Panc1 (cell line): ENCODE data around the gene FAM24A. TPM values are rescaled to one million over a fixed set of nuclear protein-coding genes. Genes with fewer than 3 reads are reported as not detected.

Experiments used
- ATAC-seq: fragments of 200-7000 bp; cut with Tn5 transposase; 2 replicates; pipeline ENCODE4 v1.9.1; 2020; ENCODE audit warnings: mild to moderate bottlenecking, moderate library complexity
- BruUV-seq: library from RNA; stranded (reverse); fragments of 400-500 nt; replicated peaks from 2 replicates; lab custom pipeline; 2021; lab: Mats Ljungman, UMichigan
- CTCF ChIA-PET: fragments of 300-600 bp; sonication (Branson Sonifier 250); formaldehyde crosslinking; loops from one replicate; lab custom pipeline; 2022; ENCODE audit warnings: antibody characterized with exemption; lab: Charles Lee
- POLR2A ChIA-PET: fragments of 300-600 bp; sonication (Branson Sonifier 250); formaldehyde crosslinking; loops from one replicate; lab custom pipeline; 2022; ENCODE audit warnings: antibody characterized with exemption; lab: Charles Lee
- DNase-seq: peaks from one replicate; pipeline ENCODE4 v3.0.0-alpha.2; 2010; ENCODE audit warnings: low read depth, low spot score
- H3K27ac ChIP-seq: 2 replicates; pipeline ENCODE4 v1.5.1; 2011; ENCODE audit warnings: mild to moderate bottlenecking, low read length, inconsistent platforms
- H3K27me3 ChIP-seq: fragments of 200-500 bp; sonication (Bioruptor generic); 2 replicates; pipeline ENCODE4 v1.6.0; 2014; ENCODE audit warnings: low read length, inconsistent platforms; ENCODE audit not compliant: control insufficient read depth, insufficient read depth
- H3K36me3 ChIP-seq: fragments of 200-500 bp; sonication (Bioruptor generic); 2 replicates; pipeline ENCODE4 v1.5.1; 2014; ENCODE audit warnings: inconsistent platforms, mild to moderate bottlenecking, low read length, moderate library complexity; ENCODE audit not compliant: control insufficient read depth, insufficient read depth
- H3K4me1 ChIP-seq: 2 replicates; pipeline ENCODE4 v1.5.1; 2011; ENCODE audit warnings: inconsistent platforms, mild to moderate bottlenecking, low read length, moderate library complexity; ENCODE audit not compliant: control insufficient read depth, insufficient read depth
- H3K4me3 ChIP-seq, 2 experiments: 2 replicates each; pipeline ENCODE4 v1.5.1; 2011 to 2012; ENCODE audit warnings: low read depth in 2 of 2, low read length in 2 of 2, mild to moderate bottlenecking in 2 of 2, inconsistent platforms in 1 of 2, moderate library complexity in 1 of 2
- H3K9me3 ChIP-seq: fragments of 200-500 bp; sonication (Bioruptor generic); 2 replicates; pipeline ENCODE4 v1.5.1; 2014; ENCODE audit warnings: low read depth, mild to moderate bottlenecking, inconsistent platforms, low read length, moderate library complexity; ENCODE audit not compliant: control insufficient read depth, insufficient read depth
- CTCF ChIP-seq: fragments of 450-650 bp; IDR thresholded peaks from 2 replicates; pipeline ENCODE4 v1.5.1; 2017; ENCODE audit warnings: mild to moderate bottlenecking
- POLR2AphosphoS5 ChIP-seq: IDR thresholded peaks from 2 replicates; pipeline ENCODE4 v1.6.1; 2012; ENCODE audit warnings: mild to moderate bottlenecking, low read depth, low read length, moderate library complexity
- SIN3A ChIP-seq: IDR thresholded peaks from 2 replicates; pipeline ENCODE4 v1.6.1; 2012; ENCODE audit warnings: low read depth, mild to moderate bottlenecking, low read length, moderate library complexity, borderline replicate concordance; ENCODE audit not compliant: insufficient read depth
- TCF7L2 ChIP-seq: IDR thresholded peaks from 2 replicates; pipeline ENCODE4 v1.6.1; 2011; ENCODE audit warnings: mild to moderate bottlenecking, low read depth, low read length, inconsistent platforms
- in situ Hi-C: cut with HindIII; loops from 2 replicates; pipeline ENCODE4 v1.10.0; 2016; ENCODE audit warnings: low sequenced_read_pairs, low pct_unique_long_range_greater_than_20kb
- intact Hi-C: fragments of 100-400 bp; cut with micrococcal nuclease; formaldehyde crosslinking; loops from one replicate; pipeline ENCODE4 v1.10.0; 2022; ENCODE audit not compliant: unreplicated experiment
- total RNA-seq: library from RNA; stranded (reverse); gene quantifications from one replicate; pipeline ENCODE4 v1.2.1, GENCODE V29; 2021; ENCODE audit not compliant: unreplicated experiment
- TF ChIP-seq, protein P1 (sequence below), 2 experiments: IDR thresholded peaks; 2 replicates each; pipeline ENCODE4 v1.6.1; 2011 to 2012; ENCODE audit warnings: low read depth in 2 of 2, control low read depth in 1 of 2, low read length in 1 of 2, mild to moderate bottlenecking in 1 of 2, moderate library complexity in 1 of 2; ENCODE audit not compliant: insufficient read depth in 1 of 2

The FAM24A gene
- total RNA-seq, 1 experiment from 2014 or later: not detected

- intact Hi-C loops (no loop called here), in situ Hi-C loops (no loop called here)
- Histone ChIP-seq H3K4me3 (no peak overlapping the region), H3K4me1 (peaks cover 21% of the 10 kb centered on the region), H3K36me3 (peaks cover 4% of the 10 kb centered on the region; the same call in 1 of the 2 replicates), H3K9me3 (peaks cover 25% of the 10 kb centered on the region), H3K27me3 (no peaks in the 10 kb centered on the region), H3K27ac (no peak overlapping the region; the same call in 1 of the 2 replicates)
- TF ChIP-seq POLR2AphosphoS5 (no peak), TCF7L2 (no peak)
- ATAC-seq: no peak
- ChIA-PET POLR2A (no interaction called here), CTCF (no interaction called here)
- no TSS peak for BruUV-seq
- no peak for DNase-seq
Observed at GRCh38 chr10:122875843-122876466, 34.5 kb upstream of the FAM24A start.

DNA sequence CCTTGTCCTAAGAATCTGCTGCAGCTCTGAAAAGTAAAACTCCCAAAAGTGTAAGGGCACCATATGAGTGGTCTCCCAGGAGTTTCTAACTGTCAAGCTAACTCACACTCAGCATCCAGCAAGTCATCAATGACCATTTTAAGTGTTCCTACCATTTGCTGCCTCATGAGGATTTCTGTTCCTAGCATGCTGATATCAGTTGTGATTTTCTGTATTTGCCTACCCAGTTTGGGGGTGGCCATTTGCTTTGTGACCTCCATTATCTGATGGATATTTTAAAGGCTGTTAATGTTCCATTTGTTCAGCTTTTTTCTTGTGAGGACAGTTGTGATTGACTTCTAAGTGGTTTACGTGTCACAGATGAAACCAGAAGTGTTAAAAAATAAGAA is 33.9 kb upstream of the FAM24A start:
- POLR2A ChIA-PET: no interaction called here
- intact Hi-C loops: no loop called here

More for the DNA sequence above, 33.9 kb upstream of the FAM24A start:
- H3K27ac ChIP-seq: no peak overlapping the region; the same call in 1 of the 2 replicates
- TF ChIP-seq TCF7L2 (no peak), CTCF (no peak), SIN3A (no peak), POLR2AphosphoS5 (no peak)
- TF ChIP-seq, protein P1, sequence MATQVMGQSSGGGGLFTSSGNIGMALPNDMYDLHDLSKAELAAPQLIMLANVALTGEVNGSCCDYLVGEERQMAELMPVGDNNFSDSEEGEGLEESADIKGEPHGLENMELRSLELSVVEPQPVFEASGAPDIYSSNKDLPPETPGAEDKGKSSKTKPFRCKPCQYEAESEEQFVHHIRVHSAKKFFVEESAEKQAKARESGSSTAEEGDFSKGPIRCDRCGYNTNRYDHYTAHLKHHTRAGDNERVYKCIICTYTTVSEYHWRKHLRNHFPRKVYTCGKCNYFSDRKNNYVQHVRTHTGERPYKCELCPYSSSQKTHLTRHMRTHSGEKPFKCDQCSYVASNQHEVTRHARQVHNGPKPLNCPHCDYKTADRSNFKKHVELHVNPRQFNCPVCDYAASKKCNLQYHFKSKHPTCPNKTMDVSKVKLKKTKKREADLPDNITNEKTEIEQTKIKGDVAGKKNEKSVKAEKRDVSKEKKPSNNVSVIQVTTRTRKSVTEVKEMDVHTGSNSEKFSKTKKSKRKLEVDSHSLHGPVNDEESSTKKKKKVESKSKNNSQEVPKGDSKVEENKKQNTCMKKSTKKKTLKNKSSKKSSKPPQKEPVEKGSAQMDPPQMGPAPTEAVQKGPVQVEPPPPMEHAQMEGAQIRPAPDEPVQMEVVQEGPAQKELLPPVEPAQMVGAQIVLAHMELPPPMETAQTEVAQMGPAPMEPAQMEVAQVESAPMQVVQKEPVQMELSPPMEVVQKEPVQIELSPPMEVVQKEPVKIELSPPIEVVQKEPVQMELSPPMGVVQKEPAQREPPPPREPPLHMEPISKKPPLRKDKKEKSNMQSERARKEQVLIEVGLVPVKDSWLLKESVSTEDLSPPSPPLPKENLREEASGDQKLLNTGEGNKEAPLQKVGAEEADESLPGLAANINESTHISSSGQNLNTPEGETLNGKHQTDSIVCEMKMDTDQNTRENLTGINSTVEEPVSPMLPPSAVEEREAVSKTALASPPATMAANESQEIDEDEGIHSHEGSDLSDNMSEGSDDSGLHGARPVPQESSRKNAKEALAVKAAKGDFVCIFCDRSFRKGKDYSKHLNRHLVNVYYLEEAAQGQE (IDR thresholded peaks at IDR 0.05; ENCODE audit: insufficient read depth in 1 of 2, low read depth in 2 of 2, low read length in 1 of 2): no peak
- peaks cover 4% of the 10 kb centered on the region; the same call in 1 of the 2 replicates for H3K36me3 ChIP-seq
- in situ Hi-C loops: no loop called here
- ATAC-seq (no peak), DNase-seq (no peak)
- BruUV-seq: no TSS peak
- H3K9me3 ChIP-seq: peaks cover 25% of the 10 kb centered on the region
- H3K4me1 ChIP-seq: peaks cover 24% of the 10 kb centered on the region
- H3K4me3 ChIP-seq: no peak overlapping the region
- H3K27me3 ChIP-seq: no peaks in the 10 kb centered on the region
- CTCF ChIA-PET: no interaction called here
